K562 (cell line): ENCODE data around the gene KRT26.

Experiments
- ATF7 ChIP-seq: fragments of 450-650 bp; IDR thresholded peaks from 2 replicates; pipeline ENCODE4 v1.7.1; 2014; ENCODE audit warnings: mild to moderate bottlenecking, moderate library complexity
- CBX2 ChIP-seq: fragments of 200-600 bp; sonication (generic); IDR thresholded peaks from one replicate; pipeline ENCODE4 v1.6.1; 2012; ENCODE audit warnings: mild to moderate bottlenecking, low read length, inconsistent platforms; ENCODE audit not compliant: insufficient read depth, poor library complexity, severe bottlenecking
- CBX8 ChIP-seq: fragments of 200-600 bp; sonication (generic); IDR thresholded peaks from 2 replicates; pipeline ENCODE4 v1.6.1; 2012; ENCODE audit warnings: borderline replicate concordance, mixed run types, low read depth, mild to moderate bottlenecking, moderate library complexity, mixed read lengths, low read length, control low read depth, inconsistent platforms; ENCODE audit not compliant: poor library complexity, severe bottlenecking; ENCODE audit errors: extremely low read depth
- CTCF ChIP-seq, 3 experiments: IDR thresholded peaks in 2 of 3; conservative IDR thresholded peaks in 1 of 3; 2 replicates each; pipeline ENCODE4 v1.5.1; 2011 to 2012; ENCODE audit warnings: low read length in 3 of 3, mild to moderate bottlenecking in 3 of 3, control low read depth in 2 of 3, improper control_type of control experiment in 1 of 3, inconsistent platforms in 1 of 3, low read depth in 1 of 3, mixed read lengths in 1 of 3, moderate library complexity in 1 of 3; ENCODE audit not compliant: insufficient read depth in 2 of 3
- ILK ChIP-seq: fragments of 450-650 bp; IDR thresholded peaks from 2 replicates; pipeline ENCODE4 v1.6.1; 2016; ENCODE audit warnings: missing genetic modification characterization, low read depth, mild to moderate bottlenecking, missing compliant biosample characterization, moderate library complexity, borderline replicate concordance
- MBD1 ChIP-seq: fragments of 250-450 bp; sonication (Bioruptor Pico); IDR thresholded peaks from 2 replicates; pipeline ENCODE4 v1.8.0; 2022; ENCODE audit warnings: inconsistent platforms
- NFIC ChIP-seq: fragments of 450-650 bp; IDR thresholded peaks from 2 replicates; pipeline ENCODE4 v1.6.1; 2017; ENCODE audit warnings: mild to moderate bottlenecking, inconsistent platforms
- POLR2AphosphoS5 ChIP-seq: IDR thresholded peaks from 2 replicates; pipeline ENCODE4 v1.6.1; 2011; ENCODE audit warnings: mild to moderate bottlenecking, low read depth, low read length, moderate library complexity; ENCODE audit not compliant: control insufficient read depth, insufficient read depth
- RNF219 ChIP-seq: fragments of 250-450 bp; sonication (Bioruptor Pico); IDR thresholded peaks from 2 replicates; pipeline ENCODE4 v1.5.0; 2022; ENCODE audit warnings: mild to moderate bottlenecking
- TF ChIP-seq, protein P1 (sequence below): sonication (generic); formaldehyde crosslinking; IDR thresholded peaks from 2 replicates; pipeline ENCODE4 v1.8.0; 2022; ENCODE audit warnings: missing genetic modification reagents, mild to moderate bottlenecking, moderate library complexity, borderline replicate concordance

DNA sequence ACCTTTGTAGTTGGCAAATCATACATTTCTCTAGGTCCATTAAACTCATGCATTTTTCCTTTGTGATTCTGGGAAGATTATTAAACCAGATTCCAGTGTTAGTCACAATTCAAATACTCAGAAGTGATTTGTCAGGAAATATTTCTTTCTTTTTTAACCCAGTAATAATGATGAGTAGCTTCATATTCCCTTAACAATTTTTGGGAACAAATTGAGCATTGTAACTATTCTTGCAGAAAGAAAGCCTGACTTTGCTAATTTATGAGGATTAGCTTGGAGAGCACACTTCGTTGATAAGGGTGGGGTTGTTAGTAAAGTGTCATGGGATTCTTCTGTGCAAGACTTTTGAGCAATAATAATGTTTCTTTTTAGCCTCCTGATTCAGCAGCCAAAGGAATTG, 49.8 kb downstream of the KRT26 start:
- no peak for TF ChIP-seq CBX2
- no peak for TF ChIP-seq CBX8
- TF ChIP-seq, protein P1, sequence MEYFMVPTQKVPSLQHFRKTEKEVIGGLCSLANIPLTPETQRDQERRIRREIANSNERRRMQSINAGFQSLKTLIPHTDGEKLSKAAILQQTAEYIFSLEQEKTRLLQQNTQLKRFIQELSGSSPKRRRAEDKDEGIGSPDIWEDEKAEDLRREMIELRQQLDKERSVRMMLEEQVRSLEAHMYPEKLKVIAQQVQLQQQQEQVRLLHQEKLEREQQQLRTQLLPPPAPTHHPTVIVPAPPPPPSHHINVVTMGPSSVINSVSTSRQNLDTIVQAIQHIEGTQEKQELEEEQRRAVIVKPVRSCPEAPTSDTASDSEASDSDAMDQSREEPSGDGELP (CRISPR knock-in tag) = no peak
- TF ChIP-seq NFIC = no peak
- no peak for TF ChIP-seq POLR2AphosphoS5
- TF ChIP-seq RNF219 = no peak
- no peak for TF ChIP-seq ILK (tag)
- TF ChIP-seq ATF7 = no peak
- TF ChIP-seq MBD1 (CRISPR knock-in tag) = no peak
- no peak for TF ChIP-seq CTCF (IDR thresholded peaks at IDR 0.05 in 2 of 3, conservative IDR thresholded peaks at IDR 0.05 in 1 of 3; ENCODE audit: insufficient read depth in 2 of 3, low read depth in 1 of 3, low read length in 3 of 3)
